ENCODE data around the gene MYO7B. TPM values are rescaled to one million over a fixed set of nuclear protein-coding genes. Genes with fewer than 3 reads are reported as not detected.

MYO7B gene
- total and polyA plus RNA-seq, 9 of the 15 experiments (the other 6 are each of a cell fraction or from before 2014, with no cell fraction given), result 0.08 TPM; not detected in 8

- POLR2A ChIA-PET, result interaction anchor here (1.1 kb wide), 1 partner anchor 8 kb away, joined by 3 read pairs; no protein-coding TSS in a partner anchor
- H3K27ac ChIP-seq (ENCODE audit: extremely low read depth, low read depth, low read length), result no peak overlapping the region
- H3K4me3 ChIP-seq, result no peak overlapping the region
- H3K27me3 ChIP-seq (ENCODE audit: control insufficient read depth in 2 of 2, insufficient read depth in 2 of 2, low read length in 2 of 2), result peaks cover 19 to 42% of the 10 kb centered on the region in 2 experiments
- no peaks in the 10 kb centered on the region for H4K20me1 ChIP-seq (replicated peaks; ENCODE audit: control insufficient read depth, insufficient read depth, low read length)
- in situ Hi-C loops (cut with MboI) (no loop called here), intact Hi-C loops (cut with micrococcal nuclease) (no loop called here)
- 0 out of 2 replicates have a peak, but pooled peaks cover 4% of the 10 kb centered on the region for H3K9me3 ChIP-seq (replicated peaks; ENCODE audit: control insufficient read depth, insufficient read depth, low read depth, low read length)
- FAIRE-seq (no peak), ATAC-seq (no peak), DNase-seq (ENCODE audit: extremely low read depth in 1 of 4, low spot score in 3 of 4) (no peak)
- 12% methylated on average over 8 of the region's 8 CpGs for WGBS (ENCODE audit: insufficient coverage, low coverage, missing lambda C conversion rate)
- no peaks in the 10 kb centered on the region for H3K9me1 ChIP-seq (ENCODE audit: control insufficient read depth, insufficient read depth, low read length)
- no peak for TF ChIP-seq ZNF146 (CRISPR knock-in tag; IDR thresholded peaks at IDR 0.05; ENCODE audit: unreplicated experiment)
- TF ChIP-seq SMARCB1 (IDR thresholded peaks at IDR 0.05; ENCODE audit: insufficient read length, low read depth), result no peak
- no peak for TF ChIP-seq SIRT6 (IDR thresholded peaks at IDR 0.05; ENCODE audit: low read depth, low read length)
- no peak for TF ChIP-seq FUS (optimal IDR thresholded peaks at IDR 0.05; ENCODE audit: low read depth, low read length)
- no peak for TF ChIP-seq ZNF785 (CRISPR knock-in tag; IDR thresholded peaks at IDR 0.05)
- H2AFZ ChIP-seq (ENCODE audit: low read depth, low read length), result no peak overlapping the region
- no TSS peak for BruUV-seq (replicated peaks)
- peaks cover 3 to 7% of the 10 kb centered on the region in 2 experiments; a peak in 4 of 5 replicates for H3K4me1 ChIP-seq (replicated peaks in 1 of 2; ENCODE audit: control insufficient read depth in 2 of 2, insufficient read depth in 2 of 2, low read length in 2 of 2)
- no peak overlapping the region for H3K9ac ChIP-seq (ENCODE audit: insufficient read depth in 1 of 2, low read depth in 2 of 2, low read length in 2 of 2)
- no peaks in the 10 kb centered on the region for H3K36me3 ChIP-seq (ENCODE audit: control insufficient read depth, insufficient read depth, low read length)
- CTCF ChIA-PET (ENCODE audit: low intra/inter-chr PET ratio), result no interaction called here
- no peaks in the 10 kb centered on the region for H3K79me2 ChIP-seq (ENCODE audit: control insufficient read depth, insufficient read depth, low read length)
- no peak overlapping the region for H3K4me2 ChIP-seq (ENCODE audit: insufficient read depth, low read length)
Measured at GRCh38 chr2:127532296-127532695, 3.2 kb upstream of the MYO7B start.

GRCh38 chr2:127535918-127536317 is 435 bp downstream of the MYO7B start:
- Histone ChIP-seq H3K4me3 (no peak overlapping the region), H3K4me2 (ENCODE audit: insufficient read depth, low read length) (no peak overlapping the region), H3K27ac (ENCODE audit: extremely low read depth, low read depth, low read length) (no peak overlapping the region), H3K79me2 (ENCODE audit: control insufficient read depth, insufficient read depth, low read length) (no peaks in the 10 kb centered on the region), H2AFZ (ENCODE audit: low read depth, low read length) (no peak overlapping the region), H3K9me1 (ENCODE audit: control insufficient read depth, insufficient read depth, low read length) (no peaks in the 10 kb centered on the region), H3K9me3 (replicated peaks; ENCODE audit: control insufficient read depth, insufficient read depth, low read depth, low read length) (no peaks in the 10 kb centered on the region), H3K27me3 (ENCODE audit: control insufficient read depth in 2 of 2, insufficient read depth in 2 of 2, low read length in 2 of 2) (peaks cover 19 to 51% of the 10 kb centered on the region in 2 experiments), H3K36me3 (ENCODE audit: control insufficient read depth, insufficient read depth, low read length) (no peaks in the 10 kb centered on the region), H3K9ac (ENCODE audit: insufficient read depth in 1 of 2, low read depth in 2 of 2, low read length in 2 of 2) (peak overlapping the region in 1 of 2 experiments; percentile 13; a peak in 1 of 4 replicates), H3K4me1 (replicated peaks in 1 of 2; ENCODE audit: control insufficient read depth in 2 of 2, insufficient read depth in 2 of 2, low read length in 2 of 2) (peaks cover 0 to 3% of the 10 kb centered on the region in 2 experiments; a peak in 2 of 5 replicates), H4K20me1 (replicated peaks; ENCODE audit: control insufficient read depth, insufficient read depth, low read length) (no peaks in the 10 kb centered on the region)
- CTCF ChIA-PET (ENCODE audit: low intra/inter-chr PET ratio), result no interaction called here
- FAIRE-seq, result no peak
- in situ Hi-C loops (cut with MboI) (no loop called here), intact Hi-C loops (cut with micrococcal nuclease) (no loop called here)
- POLR2A ChIA-PET, result no interaction called here
- no TSS peak for BruUV-seq (replicated peaks)
- WGBS (ENCODE audit: insufficient coverage, low coverage, missing lambda C conversion rate), result 25% methylated on average over 6 of the region's 6 CpGs
- ATAC-seq, result no peak
- DNase-seq (ENCODE audit: extremely low read depth in 1 of 4, low spot score in 3 of 4), result no peak
- TF ChIP-seq ZNF766 (CRISPR knock-in tag; conservative IDR thresholded peaks at IDR 0.05) (no peak), CBX2 (IDR thresholded peaks at IDR 0.05; ENCODE audit: insufficient read depth, low read length, poor library complexity, severe bottlenecking) (no peak), EHMT2 (IDR thresholded peaks at IDR 0.05) (no peak), NCOA6 (IDR thresholded peaks at IDR 0.05) (no peak), ZNF174 (CRISPR knock-in tag; IDR thresholded peaks at IDR 0.05) (no peak), ZNF134 (CRISPR knock-in tag; conservative IDR thresholded peaks at IDR 0.05) (no peak), MAFK (IDR thresholded peaks at IDR 0.05; ENCODE audit: low read length) (no peak), GMEB1 (CRISPR knock-in tag; IDR thresholded peaks at IDR 0.05) (no peak), YY1 (IDR thresholded peaks at IDR 0.05; ENCODE audit: borderline replicate concordance in 1 of 3, control insufficient read depth in 1 of 3, extremely low read depth in 1 of 3, insufficient read depth in 3 of 3, insufficient read length in 1 of 3, insufficient replicate concordance in 2 of 3, low read depth in 1 of 3, low read length in 2 of 3) (no peak), USF2 (CRISPR knock-in tag; IDR thresholded peaks at IDR 0.05) (no peak)

All from K562 (cell line).